HG03460 (cell line): ENCODE measurements around the gene ZCWPW1.
"Not testable (repeated sequence)": the region's sequence is repeated elsewhere in the genome, so short reads cannot be mapped to it uniquely, and the experiment has no call there.

Experiments
- ATAC-seq: cut with Tn5 transposase; IDR thresholded peaks from one replicate; pipeline ENCODE4 v1.9.1; 2021; ENCODE audit not compliant: unreplicated experiment

ZCWPW1 gene

DNA sequence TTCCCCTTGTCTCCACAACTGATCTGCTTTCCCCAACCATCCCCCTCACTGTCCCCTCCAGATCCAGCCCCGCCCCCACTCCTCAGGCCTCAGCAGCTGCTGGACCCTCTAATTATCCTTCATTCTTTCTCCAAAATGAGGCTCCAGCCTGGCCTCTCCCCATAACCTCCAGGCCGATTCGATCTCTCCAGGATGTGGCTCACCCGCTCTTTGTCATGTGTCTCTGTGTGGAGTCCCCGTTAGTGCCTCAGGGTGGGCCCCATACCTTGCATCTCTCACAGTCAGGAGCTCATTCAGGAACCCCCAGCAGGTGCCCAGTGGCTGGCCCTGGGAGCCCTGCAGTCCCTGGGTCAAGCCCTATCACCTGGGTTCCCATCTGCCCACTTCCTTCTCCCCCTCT is 53.9 kb downstream of the ZCWPW1 start:
- no peak for ATAC-seq

DNA sequence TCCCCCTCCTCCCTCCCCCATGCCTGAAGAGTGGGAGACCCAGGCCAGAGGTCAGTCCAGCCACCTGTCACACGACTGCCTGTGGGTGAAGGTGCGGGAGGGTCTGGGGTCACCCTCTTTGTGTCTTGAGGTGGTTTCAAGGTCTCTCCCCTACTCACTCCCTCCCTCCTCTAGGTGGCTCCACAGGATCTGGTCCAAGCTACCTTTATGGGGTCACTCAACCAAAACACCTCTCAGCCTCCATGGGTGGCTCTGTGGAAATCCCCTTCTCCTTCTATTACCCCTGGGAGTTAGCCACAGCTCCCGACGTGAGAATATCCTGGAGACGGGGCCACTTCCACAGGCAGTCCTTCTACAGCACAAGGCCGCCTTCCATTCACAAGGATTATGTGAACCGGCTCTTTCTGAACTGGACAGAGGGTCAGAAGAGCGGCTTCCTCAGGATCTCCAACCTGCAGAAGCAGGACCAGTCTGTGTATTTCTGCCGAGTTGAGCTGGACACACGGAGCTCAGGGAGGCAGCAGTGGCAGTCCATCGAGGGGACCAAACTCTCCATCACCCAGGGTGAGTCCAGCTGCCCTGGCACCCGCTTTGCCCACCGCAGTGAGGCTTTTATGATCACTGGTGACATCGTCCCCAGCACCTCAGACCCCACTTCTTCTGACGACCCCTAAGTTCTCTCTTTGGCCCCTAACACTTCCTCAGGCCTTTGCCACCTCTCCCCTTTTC is 54.5 kb downstream of the ZCWPW1 start:
- not testable (repeated sequence) for ATAC-seq

DNA sequence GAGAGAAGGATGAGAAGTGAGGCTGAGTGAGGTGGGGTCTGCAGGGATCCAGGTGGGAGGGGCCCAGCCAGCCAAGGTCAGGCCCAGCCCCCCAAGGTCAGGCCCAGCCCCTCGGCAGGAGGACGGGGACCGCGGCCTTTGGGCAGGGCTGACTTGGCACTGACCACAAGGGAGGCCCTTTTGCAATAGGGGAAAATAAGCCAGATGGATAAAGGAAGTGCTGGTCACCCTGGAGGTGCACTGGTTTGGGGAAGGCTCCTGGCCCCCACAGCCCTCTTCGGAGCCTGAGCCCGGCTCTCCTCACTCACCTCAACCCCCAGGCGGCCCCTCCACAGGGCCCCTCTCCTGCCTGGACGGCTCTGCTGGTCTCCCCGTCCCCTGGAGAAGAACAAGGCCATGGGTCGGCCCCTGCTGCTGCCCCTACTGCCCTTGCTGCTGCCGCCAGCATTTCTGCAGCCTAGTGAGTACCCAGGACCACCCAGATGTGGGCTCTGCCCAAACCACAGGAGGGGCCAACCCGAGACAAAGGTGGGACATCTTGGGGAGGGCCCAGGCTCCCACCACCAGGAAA is 55.2 kb downstream of the ZCWPW1 start, which contains the start of gene PILRA:
TSS of gene PILRA (plus strand) at position 227 of the 571 bp plus-strand sequence. CDS start at position 397, 170 bp downstream.
- no peak for ATAC-seq

DNA sequence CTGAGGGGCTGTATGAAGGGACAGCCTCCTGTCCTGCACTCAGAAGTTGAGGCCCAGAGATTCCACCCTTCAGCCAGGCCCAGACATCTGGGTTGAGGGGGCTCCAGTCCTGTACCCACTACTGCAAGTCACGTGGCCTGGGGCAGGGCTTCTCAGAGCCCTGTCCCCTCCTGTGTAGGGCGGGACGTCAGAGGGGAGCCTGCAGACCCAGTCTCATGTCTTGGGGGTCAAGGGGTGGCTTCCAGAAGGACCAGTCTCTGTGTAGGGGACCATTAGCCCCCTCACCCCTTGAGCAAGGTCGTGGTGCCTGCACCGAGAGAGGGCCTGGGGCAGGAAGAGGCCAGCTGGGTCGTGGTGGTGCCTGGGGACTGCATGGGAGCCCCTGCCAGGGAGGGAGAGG is 55.8 kb downstream of the ZCWPW1 start:
- ATAC-seq, result no peak

DNA sequence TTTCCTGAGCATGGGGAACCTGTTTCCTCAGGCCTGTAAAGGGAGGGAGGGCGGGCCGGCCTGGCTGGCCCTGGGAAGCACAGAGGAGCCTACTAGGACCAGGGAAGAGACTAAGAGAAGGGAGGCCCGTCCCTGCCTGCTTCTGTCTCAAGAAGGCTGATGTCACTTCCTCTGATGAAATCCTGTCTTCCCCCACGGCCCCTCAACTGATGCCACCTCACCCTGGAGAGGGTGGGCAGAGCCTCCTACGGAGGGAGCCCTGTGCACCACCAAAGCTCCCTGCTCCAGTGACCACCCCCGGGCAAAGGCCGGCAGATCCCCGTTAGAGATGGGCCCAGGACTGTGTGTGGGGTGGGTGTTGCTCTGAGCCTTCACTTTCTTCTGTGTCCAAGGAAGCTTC is 56.2 kb downstream of the ZCWPW1 start:
- ATAC-seq, result no peak

DNA sequence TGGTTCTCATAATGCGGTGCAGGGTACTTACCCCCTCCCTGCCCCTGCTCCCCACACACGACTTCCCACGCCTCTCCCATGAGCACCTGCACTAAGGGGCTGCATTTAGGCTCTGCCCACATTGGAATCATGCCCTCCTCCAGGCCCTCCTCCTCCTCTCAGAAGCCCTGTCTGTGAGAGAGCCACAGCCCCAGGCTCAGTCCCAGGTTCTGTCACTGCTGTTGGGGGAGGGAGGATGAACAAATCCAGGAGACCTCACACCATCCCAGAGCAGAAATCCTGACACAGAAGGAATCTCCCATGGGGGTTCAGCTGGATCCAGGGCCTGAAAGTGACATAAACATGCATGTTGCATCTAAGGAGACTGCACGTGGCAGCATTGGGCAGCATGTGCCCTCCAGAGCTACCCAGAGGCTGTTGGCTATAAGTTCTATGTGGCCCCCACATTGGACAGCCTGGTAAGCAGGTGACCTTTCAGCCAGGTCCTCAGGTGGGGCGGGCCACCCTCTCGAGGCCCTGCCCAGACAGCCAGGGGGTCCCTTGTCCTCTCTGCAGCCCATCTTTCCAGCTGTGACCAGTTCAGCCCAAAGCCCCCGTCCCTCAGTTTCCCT is 56.8 kb downstream of the ZCWPW1 start:
- ATAC-seq, result no peak

DNA sequence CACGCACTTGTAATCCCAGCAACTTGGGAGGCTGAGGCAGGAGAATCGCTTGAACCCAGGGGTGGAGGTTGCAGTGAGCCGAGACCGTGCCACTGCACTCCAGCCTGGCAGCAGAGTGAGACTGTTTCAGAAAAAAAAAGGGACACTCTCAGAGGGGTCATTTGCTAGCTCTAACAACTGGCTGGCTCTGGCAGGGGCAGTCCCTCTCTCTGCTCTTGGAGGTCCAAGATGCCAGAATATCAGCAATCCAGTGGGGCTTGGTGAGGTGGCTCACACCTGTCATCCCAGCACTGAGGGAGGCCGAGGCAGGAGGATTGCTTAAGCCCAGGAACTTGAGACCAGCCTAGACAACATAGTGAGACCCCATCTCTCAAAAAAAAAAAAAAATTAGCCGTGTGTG is 57.8 kb downstream of the ZCWPW1 start:
- ATAC-seq, result no peak

DNA sequence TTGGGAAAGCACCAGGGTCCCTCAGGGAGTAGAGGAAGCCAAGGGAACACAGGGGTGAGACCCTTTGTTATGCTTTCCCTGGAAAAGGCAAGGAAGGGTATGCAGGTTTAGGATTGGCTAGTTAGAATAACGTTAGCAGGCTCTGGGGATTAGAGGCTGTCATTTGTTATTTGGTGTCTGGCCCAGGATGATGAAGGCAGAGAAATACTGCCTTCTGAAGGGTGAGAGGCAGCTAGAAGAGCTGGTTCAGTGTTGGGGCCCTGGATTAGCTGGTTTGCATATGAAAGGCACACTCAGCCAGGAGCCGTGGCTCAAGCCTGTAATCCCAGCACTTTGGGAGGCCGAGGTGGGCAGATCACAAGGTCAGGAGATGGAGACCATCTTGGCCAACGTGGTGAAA is 58.2 kb downstream of the ZCWPW1 start:
- ATAC-seq, result no peak

DNA sequence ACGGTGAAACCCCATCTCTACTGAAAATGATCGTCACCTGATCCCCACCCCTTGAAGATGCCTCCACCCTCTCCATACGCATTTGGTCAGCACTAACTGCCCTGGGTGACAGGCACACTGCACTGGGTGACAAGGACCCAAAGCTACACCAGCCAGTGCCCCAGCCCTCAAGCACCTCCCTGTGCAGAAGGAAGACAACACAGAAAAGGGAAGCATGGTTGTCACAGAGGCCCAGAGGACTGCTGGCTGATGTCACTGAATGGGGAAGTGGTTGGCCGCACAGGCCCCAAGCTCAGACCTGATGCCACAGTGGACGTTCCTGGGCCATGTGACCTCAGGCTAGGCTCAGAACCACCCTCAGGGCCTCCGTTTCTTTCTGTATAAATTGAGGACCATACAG is 59.4 kb downstream of the ZCWPW1 start:
- peak; percentile 51 for ATAC-seq

DNA sequence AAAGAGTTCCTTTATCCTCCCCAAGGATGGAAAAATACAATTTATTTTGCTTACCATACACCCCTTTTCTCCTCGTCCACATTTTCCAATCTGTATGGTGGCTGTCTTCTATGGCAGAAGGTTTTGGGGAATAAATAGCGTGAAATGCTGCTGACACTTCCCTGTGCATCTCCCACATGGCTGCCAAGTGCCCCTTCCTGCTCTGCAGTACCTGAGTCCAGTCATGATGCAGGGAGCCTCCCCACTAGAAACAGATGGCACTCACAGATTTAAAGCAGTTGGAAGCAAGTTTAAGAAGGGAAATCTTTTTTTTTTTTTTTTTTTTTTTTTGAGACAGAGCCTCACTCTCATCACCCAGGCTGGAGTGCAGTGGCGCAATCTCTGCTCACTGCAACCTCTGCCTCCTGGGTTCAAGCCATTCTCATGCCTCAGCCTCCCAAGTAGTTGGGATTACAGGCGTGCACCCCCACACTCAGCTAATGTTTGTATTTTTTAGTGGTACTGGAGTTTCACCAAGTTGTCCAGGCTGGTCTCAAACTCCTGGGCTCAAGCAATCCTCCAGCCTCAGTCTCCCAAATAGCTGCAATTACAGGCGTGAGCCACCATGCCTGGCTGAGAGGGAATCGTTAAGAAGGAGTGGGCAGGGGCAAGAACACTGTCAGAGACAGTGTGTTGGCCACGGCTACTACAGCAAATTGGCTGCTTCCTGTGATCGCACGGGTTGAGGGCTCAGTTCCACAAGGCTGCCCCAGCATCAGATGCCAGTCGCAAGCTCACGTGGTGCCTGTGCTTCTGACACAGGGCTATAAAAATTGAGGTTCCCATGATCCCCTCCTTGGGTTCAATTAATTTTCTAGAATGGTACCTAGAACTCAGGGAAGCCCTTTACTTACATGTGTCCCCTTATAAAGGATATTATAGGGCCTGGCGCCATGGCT is 60.6 kb downstream of the ZCWPW1 start:
- ATAC-seq, result no peak

DNA sequence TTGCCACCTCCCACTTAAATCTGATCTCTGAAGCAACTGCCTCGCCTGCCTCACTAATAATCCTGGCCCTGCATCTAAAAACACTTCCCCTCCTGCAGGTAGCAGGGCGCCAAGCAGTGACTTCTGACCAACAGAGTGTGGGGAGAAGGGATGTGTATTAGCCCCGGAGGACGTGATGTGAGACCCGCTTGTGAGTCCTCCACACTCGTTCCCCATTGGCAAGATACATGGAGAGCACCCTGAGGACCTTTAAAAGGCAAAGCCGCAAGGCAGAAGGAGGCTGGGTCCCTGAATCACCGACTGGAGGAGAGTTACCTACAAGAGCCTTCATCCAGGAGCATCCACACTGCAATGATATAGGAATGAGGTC is 61.3 kb downstream of the ZCWPW1 start:
- no peak for ATAC-seq

DNA sequence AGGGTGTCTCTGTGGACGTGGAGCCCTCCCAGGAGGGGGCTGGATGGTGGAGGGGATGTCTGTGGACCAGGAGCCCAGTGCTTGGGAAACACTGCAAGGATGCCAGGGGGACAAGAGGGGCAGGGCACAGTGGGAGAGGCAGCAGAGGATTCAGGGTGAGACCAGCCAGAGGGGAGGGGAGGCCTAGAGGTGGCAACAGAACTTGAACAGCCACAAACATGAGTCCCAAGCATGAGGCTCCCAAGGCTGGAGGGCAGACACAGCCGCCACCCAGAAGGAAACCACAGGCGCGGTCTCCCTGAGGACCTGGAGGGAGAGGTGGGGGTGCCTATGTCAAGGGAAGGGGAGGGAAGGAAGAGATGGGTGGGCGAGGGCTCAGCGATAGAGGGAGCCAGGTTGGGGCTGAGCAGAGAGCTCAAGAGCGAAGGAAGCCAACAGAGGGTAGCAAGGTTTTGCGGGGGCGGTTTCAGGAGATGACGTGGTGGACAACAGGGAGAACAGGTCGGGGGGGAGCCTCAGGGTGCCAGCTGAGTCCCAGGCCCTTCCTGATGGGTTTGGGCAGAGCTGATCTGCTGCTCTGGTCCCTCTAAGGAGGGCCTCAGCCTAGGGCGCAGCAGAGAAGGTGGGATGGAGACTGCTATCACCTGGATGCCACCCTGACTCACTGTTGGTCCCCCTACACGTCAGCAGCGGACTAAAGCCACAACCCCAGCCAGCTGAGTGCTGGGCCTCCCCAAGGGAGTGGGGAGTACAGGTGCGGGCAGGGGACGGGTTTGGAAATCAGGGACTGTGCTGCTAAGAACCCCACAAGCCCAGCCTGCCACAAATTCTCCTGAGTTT is 61.9 kb downstream of the ZCWPW1 start:
- no peak for ATAC-seq

DNA sequence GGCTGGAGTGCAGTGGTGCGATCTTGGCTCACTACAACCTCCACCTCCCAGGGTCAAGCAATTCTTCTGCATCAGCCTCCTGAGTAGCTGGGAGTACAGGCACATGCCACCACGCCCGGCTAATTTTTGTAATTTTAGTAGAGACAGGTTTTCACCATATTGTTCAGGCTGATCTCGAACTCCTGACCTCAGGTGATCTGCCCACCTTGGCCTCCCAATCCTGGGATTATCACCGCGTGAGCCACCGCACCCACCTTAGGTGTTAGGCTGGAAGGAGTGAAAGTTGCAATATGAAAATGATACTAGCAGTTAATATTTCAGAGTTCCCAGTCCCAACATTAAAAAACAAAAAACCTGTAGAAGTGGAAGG is 62.5 kb downstream of the ZCWPW1 start:
- ATAC-seq, result not testable (repeated sequence)

DNA sequence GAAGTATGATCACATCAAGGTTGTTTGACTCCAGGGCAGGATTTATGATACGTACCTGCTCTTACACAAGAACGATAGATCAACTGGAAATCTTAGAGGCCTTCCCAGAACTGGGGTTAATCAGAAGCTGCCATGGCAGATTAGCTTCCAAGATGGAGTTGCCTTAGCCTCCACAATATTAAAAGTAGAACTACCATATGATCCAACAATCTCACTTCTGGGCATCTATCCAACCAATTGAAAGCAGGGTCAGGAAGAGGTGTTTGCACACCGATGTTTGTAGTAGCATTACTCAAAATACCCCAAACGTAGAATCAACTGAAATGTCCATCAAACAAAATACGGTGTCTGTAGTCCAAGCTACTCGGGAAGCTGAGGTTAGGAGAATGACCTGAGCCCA is 64.0 kb downstream of the ZCWPW1 start:
- ATAC-seq, result no peak

DNA sequence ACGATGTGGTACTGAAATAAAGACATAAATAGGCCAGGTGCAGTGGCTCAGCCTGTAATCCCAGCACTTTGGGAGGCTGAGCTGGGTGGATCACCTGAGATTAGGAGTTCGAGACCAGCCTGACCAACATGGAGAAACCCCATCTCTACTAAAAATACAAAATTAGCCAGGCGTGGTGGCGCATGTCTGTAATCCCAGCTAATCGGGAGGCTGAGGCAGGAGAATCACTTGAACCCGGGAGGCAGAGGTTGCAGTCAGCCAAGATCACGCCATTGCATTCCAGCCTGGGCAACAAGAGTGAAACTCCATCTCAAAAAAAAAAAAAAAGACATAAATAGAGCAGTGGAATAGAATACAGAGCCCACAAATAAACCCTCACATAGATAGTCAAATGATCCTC is 64.7 kb downstream of the ZCWPW1 start:
- ATAC-seq, result not testable (repeated sequence)

DNA sequence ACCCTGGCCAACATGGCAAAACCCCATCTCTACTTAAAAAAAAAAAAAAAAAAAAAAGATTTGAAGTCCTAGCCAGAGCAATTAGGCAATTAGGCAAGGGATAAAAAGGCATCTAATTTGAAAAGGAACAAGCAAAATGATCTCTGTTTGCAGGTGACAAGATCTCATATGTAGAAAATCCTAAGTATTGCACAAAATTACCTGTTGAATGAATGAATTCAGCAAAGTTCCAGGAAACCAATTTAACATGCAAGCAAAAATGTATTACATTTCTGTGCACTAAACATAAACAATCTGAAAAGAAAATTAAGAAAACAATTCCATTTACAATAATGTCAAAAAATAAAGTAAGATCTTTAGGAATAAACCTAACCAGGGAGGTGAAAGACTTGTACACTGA is 65.4 kb downstream of the ZCWPW1 start:
- ATAC-seq, result no peak

DNA sequence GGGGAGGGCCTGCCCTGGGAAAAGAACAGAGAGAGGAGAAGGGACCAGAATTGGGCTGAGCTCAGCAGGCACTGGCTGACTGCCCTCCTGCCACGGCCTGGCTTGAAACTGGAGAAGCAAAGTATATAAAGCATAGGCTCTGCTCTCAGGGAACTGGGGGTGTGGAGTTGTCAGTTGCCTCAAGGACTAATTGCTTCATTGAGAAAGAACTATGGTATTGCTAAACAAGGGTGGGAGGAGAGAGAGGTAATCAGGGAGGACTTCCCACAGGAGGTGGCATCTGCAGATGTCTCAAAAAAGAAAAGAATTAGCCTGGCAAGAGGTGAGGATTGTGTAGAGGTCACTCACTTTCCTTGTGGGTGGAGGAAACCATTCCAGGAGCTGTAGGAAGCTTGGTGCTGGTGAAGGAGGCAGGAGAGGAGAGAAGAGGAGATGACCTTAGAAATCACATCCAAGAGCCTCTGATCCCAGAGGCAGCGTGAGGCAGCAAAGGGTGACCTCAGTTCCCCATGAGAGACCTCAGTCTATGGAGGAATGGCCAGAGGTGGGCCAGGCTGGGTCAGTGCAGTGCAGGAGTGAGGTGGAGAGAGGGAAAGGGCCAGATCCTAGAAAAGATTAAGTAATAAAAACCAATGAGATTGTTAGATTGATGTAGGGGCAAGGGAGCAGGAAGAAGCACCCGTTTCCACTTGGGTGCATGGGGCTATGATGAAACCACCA is 68.2 kb downstream of the ZCWPW1 start:
- ATAC-seq, result no peak

DNA sequence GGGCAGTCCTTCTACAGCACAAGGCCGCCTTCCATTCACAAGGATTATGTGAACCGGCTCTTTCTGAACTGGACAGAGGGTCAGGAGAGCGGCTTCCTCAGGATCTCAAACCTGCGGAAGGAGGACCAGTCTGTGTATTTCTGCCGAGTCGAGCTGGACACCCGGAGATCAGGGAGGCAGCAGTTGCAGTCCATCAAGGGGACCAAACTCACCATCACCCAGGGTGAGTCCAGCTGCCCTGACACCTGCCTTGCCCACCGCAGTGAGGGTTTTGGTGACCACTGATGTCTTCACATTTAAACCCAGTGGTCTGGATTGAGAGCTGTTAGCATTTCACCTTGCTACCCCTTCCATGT is 69.7 kb downstream of the ZCWPW1 start:
- ATAC-seq, result no peak

DNA sequence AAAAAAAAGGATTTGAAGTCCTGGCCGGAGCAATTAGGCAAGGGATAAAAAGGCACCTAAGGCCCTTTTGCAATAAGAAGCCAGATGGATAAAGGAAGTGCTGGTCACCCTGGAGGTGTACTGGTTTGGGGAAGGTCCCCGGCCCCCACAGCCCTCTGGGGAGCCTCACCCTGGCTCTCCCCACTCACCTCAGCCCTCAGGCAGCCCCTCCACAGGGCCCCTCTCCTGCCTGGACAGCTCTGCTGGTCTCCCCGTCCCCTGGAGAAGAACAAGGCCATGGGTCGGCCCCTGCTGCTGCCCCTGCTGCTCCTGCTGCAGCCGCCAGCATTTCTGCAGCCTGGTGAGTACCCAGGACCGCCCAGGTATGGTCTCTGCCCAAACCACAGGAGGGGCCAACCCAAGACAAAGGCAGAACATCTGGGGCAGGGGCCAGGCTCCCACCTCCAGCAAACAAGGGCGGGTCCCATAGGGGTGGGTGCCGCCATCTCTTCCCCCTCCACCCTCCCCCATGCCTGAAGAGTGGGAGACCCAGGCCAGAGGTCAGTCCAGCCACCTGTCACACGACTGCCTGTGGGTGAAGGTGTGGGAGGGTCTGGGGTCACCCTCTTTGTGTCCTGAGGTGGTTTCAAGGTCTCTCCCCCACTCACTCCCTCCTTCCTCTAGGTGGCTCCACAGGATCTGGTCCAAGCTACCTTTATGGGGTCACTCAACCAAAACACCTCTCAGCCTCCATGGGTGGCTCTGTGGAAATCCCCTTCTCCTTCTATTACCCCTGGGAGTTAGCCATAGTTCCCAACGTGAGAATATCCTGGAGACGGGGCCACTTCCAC is 70.3 kb downstream of the ZCWPW1 start, which contains the start of gene PILRB:
TSS of gene PILRB (plus strand) at position 91 of the 830 bp plus-strand sequence. CDS start at position 277, 186 bp downstream.
- no peak for ATAC-seq
